ENCODE data around the gene DCDC2C.

Gene DCDC2C

DNA sequence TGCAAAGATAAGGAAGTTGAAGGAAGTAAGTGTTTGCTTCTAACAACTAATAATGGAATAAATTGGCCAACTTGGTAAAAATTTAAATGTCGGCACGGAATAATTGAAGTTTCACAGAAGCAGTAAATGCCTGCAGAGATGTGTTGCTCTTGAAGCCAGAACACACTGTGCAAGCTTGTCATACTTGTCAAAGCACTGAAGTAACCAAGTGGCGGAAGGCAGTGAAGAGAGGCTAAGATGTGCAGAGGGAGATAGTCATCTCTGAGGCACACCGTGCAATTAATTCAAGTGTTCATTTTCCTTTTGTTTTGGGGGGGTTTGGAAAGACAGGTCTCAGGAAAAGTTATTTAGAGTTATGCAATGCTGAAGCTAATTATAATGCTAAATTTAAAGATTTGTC is 5.2 kb downstream of the DCDC2C start:
- H3K27me3 ChIP-seq (ENCODE audit: low read depth): no peaks in the 10 kb centered on the region
- H3K9me3 ChIP-seq: no peaks in the 10 kb centered on the region
- H3K4me3 ChIP-seq: no peak overlapping the region
- no peak for DNase-seq (ENCODE audit: low spot score in 2 of 2)
- in situ Hi-C loops (cut with MboI; ENCODE audit: low sequenced_read_pairs): no loop called here
- no peaks in the 10 kb centered on the region for H3K4me1 ChIP-seq
- H3K36me3 ChIP-seq (replicated peaks): no peaks in the 10 kb centered on the region

GRCh38 chr2:3709225-3709624 is 5.8 kb downstream of the DCDC2C start:
- Histone ChIP-seq H3K4me1 (no peaks in the 10 kb centered on the region), H3K36me3 (replicated peaks) (no peaks in the 10 kb centered on the region), H3K9me3 (no peaks in the 10 kb centered on the region), H3K4me3 (no peak overlapping the region), H3K27me3 (ENCODE audit: low read depth) (no peaks in the 10 kb centered on the region)
- no peak for DNase-seq (ENCODE audit: low spot score in 2 of 2)
- in situ Hi-C loops (cut with MboI; ENCODE audit: low sequenced_read_pairs): no loop called here

GRCh38 chr2:3712424-3712823 is 9.0 kb downstream of the DCDC2C start:
- in situ Hi-C loops (cut with MboI; ENCODE audit: low sequenced_read_pairs): no loop called here
- no peaks in the 10 kb centered on the region for H3K4me1 ChIP-seq
- DNase-seq (ENCODE audit: low spot score in 2 of 2): no peak
- no peaks in the 10 kb centered on the region for H3K27me3 ChIP-seq (ENCODE audit: low read depth)
- H3K36me3 ChIP-seq (replicated peaks): no peaks in the 10 kb centered on the region
- no peak overlapping the region for H3K4me3 ChIP-seq
- no peaks in the 10 kb centered on the region for H3K9me3 ChIP-seq

DNA sequence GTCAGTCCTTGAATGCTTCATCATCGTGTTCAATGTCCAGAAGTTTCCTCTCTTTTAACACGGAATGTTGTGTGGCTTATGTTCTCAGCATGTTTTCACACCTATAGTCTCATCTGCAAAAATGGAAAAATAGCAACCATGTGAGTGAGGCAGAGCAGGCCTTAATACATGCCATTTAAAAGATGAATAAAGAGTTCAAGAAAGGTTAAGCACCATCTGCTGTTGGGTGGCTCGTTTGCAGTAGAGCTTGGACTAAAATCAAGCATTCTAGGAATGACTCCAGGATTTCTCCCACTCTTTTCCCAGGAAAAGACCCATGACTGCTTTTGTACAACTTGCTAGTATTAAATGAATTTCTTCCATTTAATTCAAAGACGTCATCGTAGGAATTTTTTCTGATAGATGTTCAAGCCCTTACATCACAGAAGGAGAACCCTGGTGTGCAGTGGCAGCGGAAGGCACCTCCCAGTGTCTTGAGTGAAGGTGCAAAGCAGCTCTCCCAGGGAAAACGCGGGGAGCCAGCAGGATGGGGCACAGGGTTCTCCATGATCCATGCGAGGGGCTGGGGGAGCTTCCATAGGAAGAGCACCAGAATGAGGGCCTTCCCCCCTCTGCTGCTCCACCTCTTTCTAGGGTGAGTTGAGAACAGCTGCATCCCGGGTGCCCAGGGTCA is 9.6 kb downstream of the DCDC2C start:
- in situ Hi-C loops (cut with MboI; ENCODE audit: low sequenced_read_pairs): no loop called here
- Histone ChIP-seq H3K27me3 (ENCODE audit: low read depth) (no peaks in the 10 kb centered on the region), H3K36me3 (replicated peaks) (no peaks in the 10 kb centered on the region), H3K4me1 (no peaks in the 10 kb centered on the region), H3K4me3 (no peak overlapping the region), H3K9me3 (no peaks in the 10 kb centered on the region)
- DNase-seq (ENCODE audit: low spot score in 2 of 2): no peak

DNA sequence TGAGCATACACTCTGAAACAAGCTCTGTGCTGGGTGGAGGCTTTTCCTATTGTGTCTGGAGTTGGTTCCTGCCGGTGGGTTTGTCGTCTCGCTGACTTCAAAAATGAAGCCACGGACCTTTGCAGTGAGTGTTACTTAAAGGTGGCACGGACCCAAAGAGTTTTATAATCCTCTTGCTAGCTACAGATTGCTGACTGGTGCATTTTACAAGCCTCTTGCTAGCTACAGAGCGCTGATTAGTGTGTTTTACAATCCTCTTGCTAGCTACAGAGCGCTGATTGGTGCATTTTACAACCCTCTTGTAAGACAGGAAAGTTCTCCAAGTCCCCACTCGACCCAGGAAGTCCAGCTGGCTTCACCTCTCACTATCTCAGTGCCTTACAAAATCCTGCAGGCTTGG is 15.3 kb downstream of the DCDC2C start:
- in situ Hi-C loops (cut with MboI; ENCODE audit: low sequenced_read_pairs): no loop called here
- Histone ChIP-seq H3K27me3 (ENCODE audit: low read depth) (no peaks in the 10 kb centered on the region), H3K9me3 (no peaks in the 10 kb centered on the region), H3K4me1 (no peaks in the 10 kb centered on the region), H3K4me3 (no peak overlapping the region), H3K36me3 (replicated peaks) (no peaks in the 10 kb centered on the region)
- no peak for DNase-seq (ENCODE audit: low spot score in 2 of 2)

- in situ Hi-C loops (cut with MboI; ENCODE audit: low sequenced_read_pairs): no loop called here
- Histone ChIP-seq H3K4me1 (no peaks in the 10 kb centered on the region), H3K4me3 (no peak overlapping the region), H3K9me3 (no peaks in the 10 kb centered on the region), H3K27me3 (ENCODE audit: low read depth) (no peaks in the 10 kb centered on the region), H3K36me3 (replicated peaks) (no peaks in the 10 kb centered on the region)
- no peak for DNase-seq (ENCODE audit: low spot score in 2 of 2)
These were observed 21.6 kb downstream of the DCDC2C start for GRCh38 chr2:3725002-3725401.

DNA sequence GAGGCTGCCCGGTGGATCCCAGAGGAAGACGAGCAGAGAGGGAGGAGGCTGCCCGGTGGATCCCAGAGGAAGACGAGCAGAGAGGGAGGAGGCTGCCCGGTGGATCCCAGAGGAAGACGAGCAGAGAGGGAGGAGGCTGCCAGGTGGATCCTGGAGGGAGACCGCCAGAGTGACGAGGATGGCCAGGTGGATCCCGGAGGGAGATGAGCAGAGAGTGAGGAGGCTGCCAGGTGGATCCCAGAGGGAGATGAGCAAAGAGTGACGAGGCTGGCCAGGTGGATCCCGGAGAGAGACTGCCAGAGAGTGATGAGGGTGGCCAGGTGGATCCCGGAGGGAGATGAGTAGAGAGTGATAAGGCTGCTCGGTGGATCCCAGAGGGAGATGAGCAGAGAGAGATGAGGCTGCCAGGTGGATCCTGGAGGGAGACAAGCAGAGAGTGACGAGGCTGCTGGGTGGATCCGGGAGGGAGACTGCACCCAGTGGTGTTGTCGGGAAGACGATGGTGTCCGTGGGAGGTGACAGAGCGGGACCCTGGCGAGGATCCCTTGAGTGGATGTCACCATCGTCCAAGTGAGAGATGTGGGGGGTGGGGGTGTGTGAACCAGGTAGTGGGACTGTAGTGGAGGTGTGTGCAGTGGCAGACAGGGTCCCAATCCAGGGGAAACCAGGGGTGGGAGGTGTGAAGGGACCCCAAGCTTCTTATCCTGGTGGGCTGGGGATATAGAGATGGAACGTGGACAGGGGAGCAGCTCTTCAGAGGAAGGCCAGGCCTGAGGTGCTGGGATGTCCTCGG is 22.3 kb downstream of the DCDC2C start:
- Histone ChIP-seq H3K9me3 (no peaks in the 10 kb centered on the region), H3K27me3 (ENCODE audit: low read depth) (no peaks in the 10 kb centered on the region), H3K4me1 (no peaks in the 10 kb centered on the region), H3K36me3 (replicated peaks) (no peaks in the 10 kb centered on the region), H3K4me3 (no peak overlapping the region)
- DNase-seq (ENCODE audit: low spot score in 2 of 2): no peak
- in situ Hi-C loops (cut with MboI; ENCODE audit: low sequenced_read_pairs): no loop called here

- Histone ChIP-seq H3K36me3 (replicated peaks) (no peaks in the 10 kb centered on the region), H3K9me3 (no peaks in the 10 kb centered on the region), H3K27me3 (ENCODE audit: low read depth) (no peaks in the 10 kb centered on the region), H3K4me3 (no peak overlapping the region), H3K4me1 (no peaks in the 10 kb centered on the region)
- in situ Hi-C loops (cut with MboI; ENCODE audit: low sequenced_read_pairs): no loop called here
- no peak for DNase-seq (ENCODE audit: low spot score in 2 of 2)
These were observed 23.1 kb downstream of the DCDC2C start for GRCh38 chr2:3726511-3726910.

- Histone ChIP-seq H3K9me3 (no peaks in the 10 kb centered on the region), H3K27me3 (ENCODE audit: low read depth) (no peaks in the 10 kb centered on the region), H3K4me3 (no peak overlapping the region), H3K4me1 (no peaks in the 10 kb centered on the region), H3K36me3 (replicated peaks) (no peaks in the 10 kb centered on the region)
- no peak for DNase-seq (ENCODE audit: low spot score in 2 of 2)
- in situ Hi-C loops (cut with MboI; ENCODE audit: low sequenced_read_pairs): no loop called here
These were observed 24.1 kb downstream of the DCDC2C start for GRCh38 chr2:3727397-3728045.

DNA sequence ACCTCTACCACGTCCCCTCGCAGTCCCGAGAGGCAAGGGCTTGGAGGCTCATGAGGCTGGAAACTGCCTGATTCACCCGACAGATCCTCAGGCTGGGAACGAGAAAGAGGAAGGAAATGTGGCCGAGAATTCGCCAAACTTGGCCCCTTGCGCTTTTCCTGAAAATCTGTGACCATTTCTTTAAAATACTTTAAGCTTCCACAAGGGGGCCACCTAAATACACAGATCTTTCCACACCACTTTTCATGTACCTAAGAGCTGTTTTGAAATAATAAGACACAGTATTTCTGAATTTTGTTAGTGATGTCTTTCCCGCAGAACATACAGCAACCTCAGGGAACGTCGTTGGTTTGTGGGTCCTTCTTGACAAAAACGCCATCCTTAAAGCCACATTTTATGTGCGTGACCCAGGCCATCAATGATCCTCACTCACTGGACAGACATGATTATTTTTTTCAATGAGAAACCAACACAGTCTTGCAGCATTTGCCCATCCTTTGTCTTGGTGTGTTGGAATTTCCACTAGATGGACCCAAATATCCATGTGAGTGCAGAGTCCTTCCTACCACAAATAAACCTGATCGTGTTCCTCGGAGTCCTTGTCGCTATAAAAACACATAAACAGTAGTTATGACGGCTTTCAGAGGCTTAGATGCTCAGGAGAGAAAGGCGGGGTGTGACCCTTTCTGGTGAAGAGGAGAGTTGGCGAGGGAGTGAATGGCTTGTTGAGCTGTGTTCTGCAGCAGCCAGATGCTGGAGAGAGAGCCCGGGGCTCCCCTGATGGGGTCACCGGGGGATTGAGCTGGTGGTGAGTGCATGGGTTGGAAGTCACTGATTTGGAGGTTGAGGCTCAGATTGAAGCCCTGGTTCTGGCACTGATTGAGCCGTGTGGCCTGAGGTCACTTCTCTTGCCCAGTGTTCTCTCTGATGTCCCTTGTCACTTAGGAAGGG is 25.0 kb downstream of the DCDC2C start:
- no peak overlapping the region for H3K4me3 ChIP-seq
- no peaks in the 10 kb centered on the region for H3K4me1 ChIP-seq
- H3K36me3 ChIP-seq (replicated peaks): no peaks in the 10 kb centered on the region
- no peaks in the 10 kb centered on the region for H3K27me3 ChIP-seq (ENCODE audit: low read depth)
- in situ Hi-C loops (cut with MboI; ENCODE audit: low sequenced_read_pairs): no loop called here
- peak in 1 of 2 experiments; percentile 32 for DNase-seq (ENCODE audit: low spot score in 2 of 2)
- H3K9me3 ChIP-seq: no peaks in the 10 kb centered on the region

GRCh38 chr2:3729055-3729448 is 25.7 kb downstream of the DCDC2C start:
- no peak overlapping the region for H3K4me3 ChIP-seq
- no peaks in the 10 kb centered on the region for H3K27me3 ChIP-seq (ENCODE audit: low read depth)
- no peaks in the 10 kb centered on the region for H3K4me1 ChIP-seq
- no peak for DNase-seq (ENCODE audit: low spot score in 2 of 2)
- H3K36me3 ChIP-seq (replicated peaks): no peaks in the 10 kb centered on the region
- H3K9me3 ChIP-seq: no peaks in the 10 kb centered on the region
- in situ Hi-C loops (cut with MboI; ENCODE audit: low sequenced_read_pairs): no loop called here

DNA sequence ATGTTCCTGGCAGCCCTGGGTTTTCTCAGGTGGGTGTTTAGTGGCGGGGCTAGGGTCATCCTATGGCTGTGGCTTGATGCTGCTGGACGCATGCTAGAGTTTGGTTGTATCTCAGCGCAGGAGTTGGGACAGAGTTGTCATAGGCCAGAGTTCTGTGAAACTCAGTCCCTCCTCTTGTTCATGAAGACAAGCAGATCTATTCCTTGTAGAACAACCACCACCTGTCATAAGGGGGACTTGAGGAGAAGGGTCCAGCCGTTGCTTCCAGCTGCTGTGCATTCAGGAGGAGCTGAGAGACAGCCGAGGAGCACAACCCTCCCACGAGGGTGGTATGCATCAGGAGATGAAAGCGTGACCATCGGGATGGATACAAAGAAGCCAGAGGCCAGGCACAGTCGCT is 26.4 kb downstream of the DCDC2C start:
- Histone ChIP-seq H3K4me1 (no peaks in the 10 kb centered on the region), H3K27me3 (ENCODE audit: low read depth) (peaks cover 5% of the 10 kb centered on the region; the same call in 1 of the 2 replicates), H3K36me3 (replicated peaks) (no peaks in the 10 kb centered on the region), H3K9me3 (no peaks in the 10 kb centered on the region), H3K4me3 (no peak overlapping the region)
- in situ Hi-C loops (cut with MboI; ENCODE audit: low sequenced_read_pairs): no loop called here
- no peak for DNase-seq (ENCODE audit: low spot score in 2 of 2)

- Histone ChIP-seq H3K9me3 (no peaks in the 10 kb centered on the region), H3K4me1 (no peaks in the 10 kb centered on the region), H3K36me3 (replicated peaks) (no peaks in the 10 kb centered on the region), H3K27me3 (ENCODE audit: low read depth) (peaks cover 7% of the 10 kb centered on the region; the same call in 1 of the 2 replicates), H3K4me3 (no peak overlapping the region)
- no peak for DNase-seq (ENCODE audit: low spot score in 2 of 2)
- in situ Hi-C loops (cut with MboI; ENCODE audit: low sequenced_read_pairs): no loop called here
These were observed 27.3 kb downstream of the DCDC2C start for GRCh38 chr2:3730646-3731045.

Measured in HAP-1 (cell line).